NCI-H774 (cell line): Measurements from ENCODE around the gene IFTAP.
"Not testable (repeated sequence)": the region's sequence is repeated elsewhere in the genome, so short reads cannot be mapped to it uniquely, and the experiment has no call there.

ENCODE experiments used
- DNase-seq: peaks from one replicate; lab custom pipeline; 2025; lab: John Stamatoyannopoulos, UW

The IFTAP gene

DNA sequence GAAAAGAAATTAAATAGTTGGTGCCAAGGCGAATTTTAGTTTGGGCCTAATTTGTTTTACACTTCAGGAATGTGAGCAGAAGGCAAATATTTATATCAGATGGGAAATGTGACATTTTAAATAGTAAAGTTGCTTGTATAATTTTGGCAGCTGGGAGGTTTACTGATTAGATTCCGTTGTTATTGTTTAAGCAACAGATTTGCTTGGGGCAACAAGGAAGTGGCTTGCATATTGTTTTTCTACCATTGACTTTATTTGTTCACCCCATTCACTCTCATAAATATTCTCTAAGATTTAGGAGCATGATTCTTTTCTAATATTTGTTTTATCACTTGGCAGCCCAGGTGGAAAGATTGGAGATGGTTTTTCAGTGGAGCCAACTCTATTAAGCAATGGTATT lies 44.3 kb downstream of the IFTAP start:
- DNase-seq, result no peak

DNA sequence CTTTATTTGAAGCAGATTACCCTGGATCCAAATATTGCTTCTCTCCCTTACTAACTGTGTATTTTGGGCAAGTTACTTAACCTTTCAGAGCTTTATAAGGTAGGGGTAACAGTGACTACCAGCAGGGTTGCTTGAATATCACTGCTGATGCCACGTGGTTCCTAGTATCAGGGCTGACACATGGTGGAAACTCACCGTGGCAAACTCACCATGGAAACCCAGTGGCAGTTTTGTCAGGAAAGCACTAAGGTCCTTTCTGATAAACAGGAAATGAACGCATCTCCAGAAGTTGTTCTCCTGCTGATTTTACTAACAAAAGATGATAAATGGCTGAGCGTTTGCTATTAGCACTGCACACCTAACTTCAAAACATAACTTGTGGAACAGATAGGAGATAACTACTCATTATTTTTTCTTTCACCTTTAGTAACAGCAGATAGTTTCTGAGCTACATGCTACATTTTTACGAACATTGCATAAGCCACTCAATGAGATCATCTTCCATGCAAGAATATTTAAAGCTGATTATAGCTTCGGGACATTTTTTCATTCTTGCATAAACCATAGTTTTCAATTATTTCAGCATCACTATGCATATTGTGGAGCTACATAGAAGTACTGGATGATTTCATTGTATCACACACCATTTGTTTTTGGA lies 63.4 kb downstream of the IFTAP start:
- DNase-seq, result no peak

DNA sequence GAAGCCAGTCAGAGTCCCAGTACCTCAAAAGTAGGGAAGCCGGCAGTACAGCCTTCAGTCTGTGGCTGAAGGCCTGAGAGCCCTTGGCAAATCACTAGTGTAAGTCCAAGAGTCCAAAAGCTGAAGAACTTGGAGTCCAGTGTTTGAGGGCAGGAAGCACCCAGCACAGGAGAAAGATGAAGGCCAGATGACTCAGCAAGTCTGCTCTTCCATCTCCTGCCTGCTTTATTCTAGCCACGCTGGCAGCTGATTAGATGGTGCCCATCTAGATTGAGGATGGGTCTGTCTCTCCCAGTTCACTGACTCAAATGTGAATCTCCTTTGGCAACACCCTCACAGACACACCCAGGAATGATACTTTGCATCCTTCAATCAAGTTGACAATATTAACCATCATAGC lies 67.1 kb downstream of the IFTAP start:
- not testable (repeated sequence) for DNase-seq

DNA sequence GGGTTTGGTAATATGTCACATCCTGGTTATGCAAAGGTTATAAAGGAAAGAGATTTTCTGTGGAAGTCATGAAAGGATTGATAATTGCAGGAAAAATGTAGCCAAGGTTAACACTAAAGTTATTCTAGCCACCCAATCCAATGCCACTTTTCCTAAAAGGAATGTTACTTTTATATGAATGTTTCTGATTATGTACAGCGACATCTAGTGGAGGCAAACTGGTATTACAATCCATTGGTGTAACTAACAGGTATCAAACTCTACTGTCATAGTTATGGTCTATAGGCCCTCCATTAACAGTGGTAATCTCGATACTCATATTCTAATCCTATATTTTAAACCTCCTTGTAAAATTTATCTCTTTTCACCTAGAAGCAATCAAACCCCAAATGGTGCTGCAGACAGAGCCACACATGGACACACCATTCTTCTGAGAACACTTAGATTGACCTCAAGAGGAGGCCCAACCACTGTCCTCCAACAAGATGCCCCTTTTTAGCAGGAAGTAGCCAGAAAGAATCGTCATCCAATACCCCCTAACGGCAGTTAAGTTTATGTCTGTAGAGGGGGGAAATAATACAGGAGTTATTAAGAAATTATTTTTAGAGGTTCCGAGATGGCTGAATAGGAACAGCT lies 78.6 kb downstream of the IFTAP start:
- DNase-seq, result no peak

DNA sequence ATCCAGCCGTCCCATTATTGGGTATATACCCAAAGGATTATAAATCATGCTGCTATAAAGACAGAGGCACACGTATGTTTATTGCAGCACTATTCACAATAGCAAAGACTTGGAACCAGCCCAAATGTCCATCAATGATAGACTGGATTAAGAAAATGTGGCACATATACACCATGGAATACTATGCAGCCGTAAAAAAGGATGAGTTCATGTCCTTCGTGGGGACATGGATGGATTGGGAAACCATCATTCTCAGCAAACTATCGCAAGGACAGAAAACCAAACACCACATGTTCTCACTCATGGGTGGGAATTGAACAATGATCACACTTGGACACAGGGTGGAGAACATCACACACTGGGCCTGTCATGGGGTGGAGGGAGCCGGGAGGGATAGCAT lies 85.2 kb downstream of the IFTAP start:
- DNase-seq, result not testable (repeated sequence)

DNA sequence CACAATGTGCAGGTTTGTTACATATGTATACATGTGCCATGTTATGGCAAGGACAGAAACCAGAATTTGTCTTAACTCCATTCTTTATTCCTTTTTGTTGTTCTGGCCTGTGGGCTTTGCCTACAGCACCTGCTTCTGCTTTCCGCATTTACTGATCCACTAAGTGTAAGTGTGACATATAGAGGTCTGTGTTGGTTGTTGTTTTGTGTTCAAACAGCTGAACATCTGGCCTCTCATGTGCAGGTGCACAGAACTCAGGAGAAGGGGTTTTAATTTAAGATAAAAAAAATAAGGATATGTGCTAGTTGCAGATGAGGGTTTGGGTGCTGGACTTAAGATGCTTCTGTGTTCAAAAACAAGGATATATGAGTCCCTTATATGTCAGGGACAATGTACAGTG lies 89.5 kb downstream of the IFTAP start:
- no peak for DNase-seq

DNA sequence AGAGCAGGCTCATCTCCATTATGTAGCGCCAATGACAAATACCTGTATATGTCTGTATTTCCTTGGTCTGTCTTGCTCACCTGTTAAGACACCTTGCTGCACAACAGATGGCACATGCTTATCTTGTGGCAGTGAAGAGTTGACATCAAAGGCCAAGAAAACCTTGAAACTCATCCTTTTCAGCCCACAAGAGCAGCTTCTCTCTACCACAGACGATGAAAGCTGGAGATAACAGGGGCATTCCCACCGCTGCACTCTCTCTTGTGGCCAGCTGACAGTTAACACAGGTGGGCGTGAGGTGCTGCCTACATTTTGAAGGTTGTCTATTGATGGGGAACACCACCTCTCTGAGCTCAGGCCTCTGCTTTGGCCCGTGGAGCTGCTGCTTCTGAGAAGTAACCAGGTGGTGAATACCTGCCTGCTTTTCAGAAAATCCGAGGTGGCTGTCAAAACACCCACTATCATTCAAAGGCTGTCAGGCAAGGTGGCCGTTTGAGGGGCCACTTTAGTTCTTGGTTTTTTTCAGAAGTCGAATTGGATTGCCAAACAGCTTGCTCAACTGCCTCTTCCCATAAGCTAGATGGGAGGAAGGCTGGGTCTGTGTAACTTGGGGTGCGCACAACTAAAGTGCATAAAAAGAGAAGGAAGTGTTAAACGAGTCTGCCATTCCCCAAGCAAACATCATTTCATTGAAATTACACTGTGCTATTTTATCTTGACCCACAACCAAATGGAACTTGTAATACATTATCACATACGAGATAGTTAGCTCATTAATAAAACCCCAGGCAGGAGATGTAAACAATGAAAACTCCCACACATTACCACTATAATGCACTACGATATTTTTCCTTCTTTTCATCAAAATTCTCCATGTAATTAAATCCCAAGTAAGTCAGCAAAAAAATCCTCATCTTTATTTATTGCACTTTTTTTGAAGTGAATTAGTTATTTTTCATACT lies 90.8 kb downstream of the IFTAP start:
- DNase-seq, result no peak

DNA sequence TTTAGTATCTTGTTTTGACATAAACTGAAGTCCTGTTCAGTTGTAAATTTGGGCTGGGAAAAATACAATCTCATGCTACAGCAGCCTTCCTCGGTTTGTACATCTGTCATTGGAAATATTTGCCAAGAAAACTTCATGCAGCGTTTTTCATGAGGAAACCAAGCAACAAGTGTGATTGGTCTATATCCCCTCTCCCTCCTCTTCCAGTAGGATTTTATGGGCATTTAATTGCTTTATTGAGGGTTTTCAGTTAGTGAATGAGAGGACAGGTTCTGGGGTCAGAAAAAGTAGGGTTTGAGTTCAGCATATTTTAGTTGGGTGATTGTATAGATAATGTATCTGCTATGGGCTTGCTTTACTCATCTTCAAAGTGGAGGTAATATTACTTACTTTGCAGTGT lies 93.8 kb downstream of the IFTAP start:
- DNase-seq, result no peak

DNA sequence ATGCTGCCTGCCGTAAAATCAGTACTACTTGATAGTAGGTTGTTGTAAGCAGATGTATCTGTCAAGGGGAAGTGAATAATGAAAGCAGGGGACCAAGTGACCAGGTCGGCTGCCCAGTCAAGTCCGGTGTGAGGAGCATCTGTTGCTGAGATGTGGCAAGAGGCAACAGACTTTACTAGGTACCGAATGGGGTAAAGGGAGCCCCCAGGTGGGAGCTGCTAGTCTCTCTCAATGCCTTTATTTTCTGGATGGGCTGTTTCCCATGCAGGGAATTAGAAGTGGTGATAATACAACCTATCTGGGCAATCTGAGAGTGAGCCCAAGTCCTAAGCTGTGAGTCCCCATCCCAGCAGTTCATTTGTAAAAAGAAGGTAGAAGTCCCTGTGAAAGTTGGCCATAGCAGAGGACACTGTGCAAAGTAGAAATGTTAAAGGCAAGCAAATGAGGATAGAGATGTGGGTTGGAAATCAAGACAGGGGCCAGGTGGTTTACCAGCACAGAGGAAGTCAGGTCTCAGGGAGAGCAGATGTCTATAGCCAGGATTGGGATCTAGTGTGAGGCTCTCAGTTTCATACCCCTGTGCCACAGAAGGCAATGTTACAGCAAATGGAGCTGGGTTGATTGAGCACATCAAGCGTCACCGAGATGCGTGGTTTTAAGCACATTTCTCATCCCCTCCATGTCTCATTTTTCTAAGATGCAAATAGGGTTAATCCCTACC lies 94.4 kb downstream of the IFTAP start:
- DNase-seq, result no peak

DNA sequence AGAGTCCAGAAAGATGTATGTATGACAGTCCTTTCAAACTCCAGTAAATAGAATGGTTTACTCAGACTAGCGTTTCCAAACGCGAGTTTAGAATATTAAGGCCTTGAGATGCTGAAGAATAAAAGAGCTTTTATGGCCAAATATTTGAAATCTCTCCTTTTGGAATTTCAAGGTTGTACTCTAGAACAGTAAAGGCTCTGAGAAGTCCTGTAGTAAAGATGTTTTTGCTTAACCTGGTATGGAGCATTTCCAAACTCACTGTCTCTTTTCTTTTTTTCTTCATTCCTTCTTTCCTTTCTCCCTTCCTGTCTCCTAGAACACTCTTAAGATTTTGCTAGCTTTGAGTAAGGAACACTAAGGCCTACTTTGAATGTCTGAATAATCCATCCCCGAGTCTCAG lies 95.1 kb downstream of the IFTAP start:
- DNase-seq, result no peak

DNA sequence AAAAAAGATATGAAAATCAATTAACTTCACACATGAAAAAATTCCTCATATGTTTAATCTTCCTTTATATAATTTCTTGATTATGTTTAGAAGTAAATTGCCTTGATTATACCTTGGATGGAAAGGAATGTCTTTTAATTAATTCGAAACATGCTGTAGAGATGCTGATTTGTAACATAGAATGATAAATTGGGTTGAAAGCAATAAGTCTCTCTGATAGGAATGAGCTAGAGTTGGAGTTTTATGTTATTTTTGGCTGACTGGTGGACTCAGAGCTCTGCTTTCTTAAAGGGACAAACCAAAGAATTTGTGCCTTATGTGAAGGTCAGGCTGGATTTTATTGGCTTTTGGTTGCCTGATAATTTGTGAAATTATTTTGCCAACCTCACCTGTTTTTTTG lies 98.4 kb downstream of the IFTAP start:
- no peak for DNase-seq

DNA sequence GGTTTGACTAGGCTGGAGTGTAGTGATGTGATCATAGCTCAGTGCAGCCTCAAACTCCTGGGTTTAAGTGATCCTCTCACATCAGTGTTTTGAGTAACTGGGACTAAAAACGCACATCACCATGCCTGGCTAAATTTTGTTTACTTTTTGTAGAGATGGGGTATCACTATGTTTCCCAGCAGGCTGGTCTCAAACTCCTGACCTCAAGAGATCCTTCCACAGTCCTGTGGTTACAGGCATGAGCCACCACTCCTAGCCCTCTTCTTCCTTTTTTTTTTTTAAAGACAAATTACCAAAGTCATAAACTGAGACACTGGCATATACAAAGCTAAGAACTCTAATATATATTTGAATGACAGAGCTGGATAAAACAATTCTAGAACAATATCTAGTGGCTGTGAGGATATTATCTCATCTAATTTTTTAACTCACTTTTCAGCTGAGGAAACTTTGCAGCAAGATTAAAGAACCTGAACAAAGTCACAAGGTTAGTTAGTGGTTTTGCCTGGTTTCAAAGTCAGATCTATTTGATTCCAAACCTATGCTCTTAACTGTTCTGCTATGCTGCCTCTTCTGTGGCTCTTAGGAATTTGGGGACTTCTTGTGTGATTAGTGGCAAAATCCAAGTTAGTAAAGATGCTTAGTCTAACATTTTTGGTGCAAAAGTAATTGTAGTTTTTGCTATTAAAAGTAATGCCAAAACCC lies 99.0 kb downstream of the IFTAP start:
- no peak for DNase-seq

DNA sequence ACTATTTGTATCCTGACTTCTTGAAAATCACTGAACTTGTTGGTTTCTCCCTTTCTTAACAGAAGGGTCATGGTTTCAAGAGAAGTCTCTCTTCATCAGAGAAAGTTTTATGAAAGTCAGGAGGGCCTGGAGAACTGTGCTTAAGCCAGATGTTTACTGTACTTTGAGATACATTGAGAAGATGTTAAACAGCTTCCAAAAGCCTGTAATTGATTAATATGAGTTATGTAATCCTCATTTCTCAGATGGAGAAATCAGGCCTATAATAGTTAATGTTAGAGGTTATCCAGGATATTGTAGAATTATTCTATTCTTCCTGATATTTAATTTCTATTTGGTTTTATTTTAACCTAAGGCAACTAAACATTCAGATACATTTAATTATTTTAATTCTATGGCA lies 100.8 kb downstream of the IFTAP start:
- no peak for DNase-seq

DNA sequence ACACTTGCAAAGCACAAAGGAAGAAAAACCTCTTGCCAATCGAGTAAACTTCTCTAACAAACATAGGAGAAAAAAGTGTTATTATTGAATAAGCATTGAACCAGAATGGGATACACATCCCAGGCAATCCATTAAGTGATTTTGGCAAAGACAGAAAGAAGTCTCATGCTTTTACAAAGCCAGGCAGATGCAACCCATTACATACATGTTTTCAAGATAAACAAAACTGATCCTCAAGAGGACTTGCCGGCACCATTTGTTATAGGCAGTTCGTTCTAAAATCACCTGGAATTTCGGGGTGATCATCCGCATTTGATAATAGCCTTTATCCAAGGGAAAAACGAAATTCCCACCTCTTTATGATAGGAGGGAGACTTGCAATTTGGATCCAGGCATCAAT lies 101.3 kb downstream of the IFTAP start:
- no peak for DNase-seq

DNA sequence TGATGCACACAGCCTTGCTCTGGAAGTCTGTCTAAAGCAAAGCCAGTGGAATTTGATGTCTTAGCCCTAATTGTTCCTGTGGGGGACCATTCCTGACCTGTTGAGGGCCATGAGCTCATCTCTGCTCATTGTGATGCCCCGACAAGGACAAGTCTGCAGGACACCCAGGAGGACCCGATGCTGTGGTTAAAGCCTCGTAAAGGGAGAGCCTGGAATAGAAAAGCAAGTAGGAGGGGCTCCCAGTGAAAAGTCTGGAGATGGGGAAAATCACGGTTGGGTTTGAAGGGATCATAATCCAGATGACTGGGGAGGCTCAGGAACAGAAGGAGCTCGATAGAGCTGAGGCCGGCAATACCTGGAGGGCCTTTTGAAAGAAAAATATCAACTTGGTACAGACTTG lies 102.2 kb downstream of the IFTAP start:
- no peak for DNase-seq

DNA sequence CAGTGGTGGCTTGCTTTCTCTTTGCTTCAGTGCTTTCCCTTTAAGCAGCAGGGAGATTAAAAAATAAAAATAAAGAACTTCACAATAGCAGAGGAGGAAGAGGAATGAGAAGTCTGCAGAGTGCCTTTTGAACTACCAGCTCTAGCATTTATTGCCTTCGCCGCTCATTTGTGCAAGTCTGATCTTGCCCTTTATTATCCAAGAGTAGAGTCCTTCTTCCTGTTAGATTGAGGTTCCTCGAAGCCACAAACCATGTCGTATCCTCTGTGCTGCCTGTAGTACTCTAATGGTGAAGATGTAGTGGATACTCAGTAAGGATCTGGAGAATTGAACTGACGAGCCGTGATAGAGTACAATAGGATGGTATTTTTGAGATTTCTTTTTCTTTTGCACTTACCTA lies 105.0 kb downstream of the IFTAP start:
- DNase-seq, result no peak

DNA sequence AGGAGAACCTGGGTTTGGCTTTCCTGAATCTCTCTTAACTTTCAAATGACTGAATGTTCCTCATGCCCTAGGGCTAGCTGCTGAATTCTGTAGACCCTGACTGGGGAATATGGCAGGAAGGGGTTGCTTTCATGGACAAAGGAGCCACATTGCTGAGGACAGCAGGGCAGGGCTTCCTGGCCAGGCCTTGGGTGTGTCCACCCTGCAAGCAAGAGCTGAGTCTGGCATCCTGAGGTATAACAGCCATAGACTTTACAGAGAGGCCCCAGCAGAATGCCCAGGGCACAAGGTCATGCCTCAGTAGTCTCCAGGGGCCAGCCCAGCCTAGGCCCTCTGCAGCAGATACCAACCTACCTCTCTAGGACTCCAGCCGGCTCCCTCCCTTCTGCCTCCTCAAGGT lies 105.9 kb downstream of the IFTAP start:
- no peak for DNase-seq

DNA sequence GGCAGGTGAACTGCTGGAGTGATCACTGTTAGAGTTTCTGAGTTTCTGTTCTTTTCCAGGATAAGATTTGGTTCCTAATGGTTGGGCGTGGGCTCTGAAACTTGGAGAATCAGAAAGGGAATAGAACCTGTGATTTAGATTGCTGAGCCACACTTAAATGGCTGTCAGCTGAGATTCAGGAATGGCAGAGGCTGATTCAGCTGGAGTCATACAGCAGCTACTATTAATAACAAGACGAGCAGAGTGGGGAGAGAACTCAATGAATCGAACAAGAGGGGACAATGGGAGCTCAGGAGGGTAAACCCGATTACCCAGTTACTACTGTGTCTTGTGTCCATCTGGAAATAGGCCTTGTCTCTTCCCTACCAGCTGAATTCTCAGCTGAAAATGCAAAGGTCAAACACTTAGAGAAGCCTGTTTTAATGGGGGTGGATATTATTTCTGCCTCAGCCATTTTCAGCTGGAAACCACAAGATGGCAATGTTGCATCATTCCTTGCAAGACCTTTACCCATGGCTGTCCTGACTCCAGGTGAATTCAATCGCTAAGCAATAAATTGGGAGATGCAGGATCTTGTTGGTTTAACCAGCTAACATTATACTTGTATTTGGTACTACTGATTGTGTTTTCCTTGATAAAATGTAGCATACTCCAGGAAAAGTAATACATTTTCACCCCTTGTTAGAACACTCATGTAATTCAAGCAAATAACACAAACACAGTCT lies 108.2 kb downstream of the IFTAP start:
- DNase-seq, result peak; percentile 36

DNA sequence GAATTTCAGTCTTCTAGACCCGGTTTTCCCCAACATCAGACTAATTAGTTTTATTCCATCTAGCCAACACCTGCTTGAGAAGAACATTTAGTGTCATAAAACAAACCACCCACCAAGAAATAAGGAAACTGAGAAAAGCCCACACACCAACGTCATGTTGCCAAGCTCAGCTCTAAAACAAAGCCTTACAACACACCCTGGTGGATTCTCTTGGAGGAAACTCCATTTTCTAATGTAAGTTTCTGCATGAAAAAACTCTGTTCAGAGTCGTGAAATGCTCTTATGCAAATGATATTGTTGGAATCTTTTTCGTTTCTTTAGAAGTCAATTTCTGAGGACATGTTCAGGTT lies 108.7 kb downstream of the IFTAP start:
- no peak for DNase-seq
